ENCODE results near the gene VSTM5. TPM values are rescaled to one million over a fixed set of nuclear protein-coding genes. Genes with fewer than 3 reads are reported as not detected.

Gene VSTM5
- polyA plus RNA-seq, 1 of the 3 experiments (the other 2 are of a cell fraction), result 0.12 TPM

GRCh38 chr11:93821617-93822016 lies 28.8 kb downstream of the VSTM5 start:
- POLR2A ChIA-PET, result no interaction called here
- Histone ChIP-seq H2AFZ (ENCODE audit: low read depth) (no peak overlapping the region), H3K4me1 (ENCODE audit: control insufficient read depth in 1 of 2, insufficient read depth in 2 of 2, low read depth in 1 of 2, low read length in 1 of 2) (peaks cover 0 to 19% of the 10 kb centered on the region in 2 experiments; a peak in 1 of 4 replicates), H3K9ac (no peak overlapping the region), H3K27me3 (ENCODE audit: insufficient read depth) (no peaks in the 10 kb centered on the region), H3K79me2 (ENCODE audit: insufficient read depth) (no peaks in the 10 kb centered on the region), H3K4me2 (no peak overlapping the region), H3K9me3 (no peaks in the 10 kb centered on the region), H3K36me3 (replicated peaks in 1 of 2; ENCODE audit: control insufficient read depth in 1 of 2, insufficient read depth in 2 of 2, low read length in 1 of 2) (no peaks in the 10 kb centered on the region), H3K9me2 (no peaks in the 10 kb centered on the region), H3K4me3 (ENCODE audit: low read depth in 2 of 2, low read length in 1 of 2) (no peak overlapping the region), H3K27ac (ENCODE audit: low read depth in 2 of 2, low read length in 1 of 2) (no peak overlapping the region), H3F3A (replicated peaks; ENCODE audit: insufficient read depth) (no peaks in the 10 kb centered on the region), H4K20me1 (ENCODE audit: insufficient read depth) (no peaks in the 10 kb centered on the region)
- TF ChIP-seq, protein P1, sequence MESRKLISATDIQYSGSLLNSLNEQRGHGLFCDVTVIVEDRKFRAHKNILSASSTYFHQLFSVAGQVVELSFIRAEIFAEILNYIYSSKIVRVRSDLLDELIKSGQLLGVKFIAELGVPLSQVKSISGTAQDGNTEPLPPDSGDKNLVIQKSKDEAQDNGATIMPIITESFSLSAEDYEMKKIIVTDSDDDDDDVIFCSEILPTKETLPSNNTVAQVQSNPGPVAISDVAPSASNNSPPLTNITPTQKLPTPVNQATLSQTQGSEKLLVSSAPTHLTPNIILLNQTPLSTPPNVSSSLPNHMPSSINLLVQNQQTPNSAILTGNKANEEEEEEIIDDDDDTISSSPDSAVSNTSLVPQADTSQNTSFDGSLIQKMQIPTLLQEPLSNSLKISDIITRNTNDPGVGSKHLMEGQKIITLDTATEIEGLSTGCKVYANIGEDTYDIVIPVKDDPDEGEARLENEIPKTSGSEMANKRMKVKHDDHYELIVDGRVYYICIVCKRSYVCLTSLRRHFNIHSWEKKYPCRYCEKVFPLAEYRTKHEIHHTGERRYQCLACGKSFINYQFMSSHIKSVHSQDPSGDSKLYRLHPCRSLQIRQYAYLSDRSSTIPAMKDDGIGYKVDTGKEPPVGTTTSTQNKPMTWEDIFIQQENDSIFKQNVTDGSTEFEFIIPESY (IDR thresholded peaks at IDR 0.05; ENCODE audit: borderline replicate concordance, low read depth), result no peak
- TF ChIP-seq USF2 (IDR thresholded peaks at IDR 0.05; ENCODE audit: borderline replicate concordance, low read depth, low read length), result no peak
- DNase-seq, result no peak
- CTCF ChIA-PET, result interaction anchor here (0.6 kb wide), 1 partner anchor 11 kb away, joined by 3 read pairs; no protein-coding TSS in a partner anchor
- WGBS (ENCODE audit: low lambda C conversion rate), result 41% methylated on average over 2 of the region's 2 CpGs

- Histone ChIP-seq H3K36me3 (replicated peaks in 1 of 2; ENCODE audit: control insufficient read depth in 1 of 2, insufficient read depth in 2 of 2, low read length in 1 of 2) (peaks cover 0 to 4% of the 10 kb centered on the region in 2 experiments), H2AFZ (ENCODE audit: low read depth) (no peak overlapping the region), H3F3A (replicated peaks; ENCODE audit: insufficient read depth) (peaks cover 5% of the 10 kb centered on the region), H3K9ac (no peak overlapping the region), H3K27ac (ENCODE audit: low read depth in 2 of 2, low read length in 1 of 2) (no peak overlapping the region), H3K4me1 (ENCODE audit: control insufficient read depth in 1 of 2, insufficient read depth in 2 of 2, low read depth in 1 of 2, low read length in 1 of 2) (peaks cover 0 to 19% of the 10 kb centered on the region in 2 experiments; a peak in 1 of 4 replicates), H3K27me3 (ENCODE audit: insufficient read depth) (no peaks in the 10 kb centered on the region), H4K20me1 (ENCODE audit: insufficient read depth) (no peaks in the 10 kb centered on the region), H3K9me3 (no peaks in the 10 kb centered on the region), H3K9me2 (no peaks in the 10 kb centered on the region), H3K4me3 (ENCODE audit: low read depth in 2 of 2, low read length in 1 of 2) (no peak overlapping the region), H3K79me2 (ENCODE audit: insufficient read depth) (no peaks in the 10 kb centered on the region), H3K4me2 (no peak overlapping the region)
- ChIA-PET POLR2A (no interaction called here), CTCF (no interaction called here)
- no peak for TF ChIP-seq CHD2 (IDR thresholded peaks at IDR 0.05; ENCODE audit: low read length, partially characterized antibody)
- TF ChIP-seq RAD21 (IDR thresholded peaks at IDR 0.05; ENCODE audit: low read length), result no peak
- no peak for TF ChIP-seq POLR2AphosphoS5 (IDR thresholded peaks at IDR 0.05; ENCODE audit: low read depth, low read length)
- no peak for TF ChIP-seq NFIC (IDR thresholded peaks at IDR 0.05; ENCODE audit: borderline replicate concordance)
- TF ChIP-seq GABPA (IDR thresholded peaks at IDR 0.05; ENCODE audit: low read depth), result no peak
- TF ChIP-seq, protein P2, sequence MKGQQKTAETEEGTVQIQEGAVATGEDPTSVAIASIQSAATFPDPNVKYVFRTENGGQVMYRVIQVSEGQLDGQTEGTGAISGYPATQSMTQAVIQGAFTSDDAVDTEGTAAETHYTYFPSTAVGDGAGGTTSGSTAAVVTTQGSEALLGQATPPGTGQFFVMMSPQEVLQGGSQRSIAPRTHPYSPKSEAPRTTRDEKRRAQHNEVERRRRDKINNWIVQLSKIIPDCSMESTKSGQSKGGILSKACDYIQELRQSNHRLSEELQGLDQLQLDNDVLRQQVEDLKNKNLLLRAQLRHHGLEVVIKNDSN (IDR thresholded peaks at IDR 0.05; ENCODE audit: borderline replicate concordance, low read depth), result no peak
- no peak for TF ChIP-seq EP300 (IDR thresholded peaks at IDR 0.05; ENCODE audit: borderline replicate concordance in 1 of 2, low read depth in 1 of 2, low read length in 1 of 2)
- TF ChIP-seq IRF3 (IDR thresholded peaks at IDR 0.05; ENCODE audit: low read depth, low read length), result no peak
- no peak for TF ChIP-seq ELF1 (IDR thresholded peaks at IDR 0.05)
- TF ChIP-seq, protein P3, sequence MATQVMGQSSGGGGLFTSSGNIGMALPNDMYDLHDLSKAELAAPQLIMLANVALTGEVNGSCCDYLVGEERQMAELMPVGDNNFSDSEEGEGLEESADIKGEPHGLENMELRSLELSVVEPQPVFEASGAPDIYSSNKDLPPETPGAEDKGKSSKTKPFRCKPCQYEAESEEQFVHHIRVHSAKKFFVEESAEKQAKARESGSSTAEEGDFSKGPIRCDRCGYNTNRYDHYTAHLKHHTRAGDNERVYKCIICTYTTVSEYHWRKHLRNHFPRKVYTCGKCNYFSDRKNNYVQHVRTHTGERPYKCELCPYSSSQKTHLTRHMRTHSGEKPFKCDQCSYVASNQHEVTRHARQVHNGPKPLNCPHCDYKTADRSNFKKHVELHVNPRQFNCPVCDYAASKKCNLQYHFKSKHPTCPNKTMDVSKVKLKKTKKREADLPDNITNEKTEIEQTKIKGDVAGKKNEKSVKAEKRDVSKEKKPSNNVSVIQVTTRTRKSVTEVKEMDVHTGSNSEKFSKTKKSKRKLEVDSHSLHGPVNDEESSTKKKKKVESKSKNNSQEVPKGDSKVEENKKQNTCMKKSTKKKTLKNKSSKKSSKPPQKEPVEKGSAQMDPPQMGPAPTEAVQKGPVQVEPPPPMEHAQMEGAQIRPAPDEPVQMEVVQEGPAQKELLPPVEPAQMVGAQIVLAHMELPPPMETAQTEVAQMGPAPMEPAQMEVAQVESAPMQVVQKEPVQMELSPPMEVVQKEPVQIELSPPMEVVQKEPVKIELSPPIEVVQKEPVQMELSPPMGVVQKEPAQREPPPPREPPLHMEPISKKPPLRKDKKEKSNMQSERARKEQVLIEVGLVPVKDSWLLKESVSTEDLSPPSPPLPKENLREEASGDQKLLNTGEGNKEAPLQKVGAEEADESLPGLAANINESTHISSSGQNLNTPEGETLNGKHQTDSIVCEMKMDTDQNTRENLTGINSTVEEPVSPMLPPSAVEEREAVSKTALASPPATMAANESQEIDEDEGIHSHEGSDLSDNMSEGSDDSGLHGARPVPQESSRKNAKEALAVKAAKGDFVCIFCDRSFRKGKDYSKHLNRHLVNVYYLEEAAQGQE (IDR thresholded peaks at IDR 0.05; ENCODE audit: low read depth, low read length), result no peak
- no peak for TF ChIP-seq USF2 (IDR thresholded peaks at IDR 0.05; ENCODE audit: borderline replicate concordance, low read depth, low read length)
- DNase-seq, result no peak
- 85% methylated on average over 7 of the region's 14 CpGs for WGBS (ENCODE audit: low lambda C conversion rate)
Observed at GRCh38 chr11:93820847-93821246, 29.6 kb downstream of the VSTM5 start.

Measured in SK-N-SH (cell line).